Heart left ventricle (tissue), 16 donors: ENCODE data around the gene SLC22A7. TPM values are rescaled to one million over a fixed set of nuclear protein-coding genes. Genes with fewer than 3 reads are reported as not detected.

Source experiments
- ATAC-seq, 4 donors: fragments of 200-7000 bp; cut with Tn5 transposase; one replicate each; pipeline ENCODE4 v1.9.1; 2020 to 2022; ENCODE audit warnings: moderate library complexity in 4 of 4, mild to moderate bottlenecking in 3 of 4, moderate number of reproducible peaks in 1 of 4
- DNase-seq, 5 donors: peaks; one replicate each; pipeline ENCODE4 v3.0.0-alpha.2; 2020
- H3K27ac ChIP-seq, 12 donors: fragments of 200-600 bp; sonication (generic) in 4 of 12; one replicate each; pipeline versions ENCODE4 v1.5.0 to v1.8.0; 2016 to 2022; ENCODE audit warnings: mild to moderate bottlenecking in 2 of 12
- H3K27me3 ChIP-seq, 9 donors: fragments of 200-600 bp; sonication (generic) in 2 of 9; one replicate each; pipeline versions ENCODE4 v1.5.1 to v1.8.0; 2016 to 2022; ENCODE audit warnings: mild to moderate bottlenecking in 3 of 9
- H3K36me3 ChIP-seq, 9 donors: fragments of 200-600 bp; sonication (generic) in 2 of 9; one replicate each; pipeline versions ENCODE4 v1.5.0 to v1.8.0; 2018 to 2022; ENCODE audit warnings: mild to moderate bottlenecking in 2 of 9
- H3K4me1 ChIP-seq, 12 donors: fragments of 200-600 bp; sonication (generic) in 4 of 12; one replicate each; pipeline versions ENCODE4 v1.5.0 to v1.8.0; 2016 to 2022; ENCODE audit warnings: mild to moderate bottlenecking in 3 of 12
- H3K4me3 ChIP-seq, 12 donors: fragments of 200-600 bp; sonication (generic) in 4 of 12; one replicate each; pipeline versions ENCODE4 v1.5.0 to v1.8.0; 2017 to 2022; ENCODE audit warnings: mild to moderate bottlenecking in 9 of 12, moderate library complexity in 4 of 12
- H3K9me3 ChIP-seq, 12 donors: fragments of 200-600 bp; sonication (generic) in 4 of 12; one replicate each; pipeline versions ENCODE4 v1.5.0 to v1.8.0; 2016 to 2022; ENCODE audit warnings: mild to moderate bottlenecking in 1 of 12
- POLR2A ChIP-seq, 2 donors: fragments of 450-650 bp; IDR thresholded peaks; one replicate each; pipeline ENCODE4 v1.6.1; 2017; ENCODE audit warnings: antibody characterized with exemption in 2 of 2, mild to moderate bottlenecking in 2 of 2, moderate library complexity in 2 of 2
- WGBS, 4 donors: extraction: QIAGEN DNeasy Blood & Tissue Kit in 2 of 4; methylation state at CpG; one replicate each; pipeline versions ENCODE4 v1.1.5 to v1.1.7; 2013 to 2018; 5-methylcytosine and 5-hydroxymethylcytosine counted together
- intact Hi-C, 10 donors: fragments of 100-400 bp; cut with DNase I; formaldehyde crosslinking; loops; one replicate each; pipeline versions ENCODE4 v1.11.1 to v1.14.2; 2022
- polyA plus RNA-seq, 2 donors: library from polyadenylated mRNA; stranded (reverse); fragments of 200-250 nt; gene quantifications; one replicate each; pipeline ENCODE4 v1.2.3, GENCODE V29; 2013
- total RNA-seq, 9 donors: library from RNA; depleted of rRNA in 2 of 9; stranded (reverse); fragments of >200 nt in 2 of 9; fragmentation: NEBNext Ultra II Directional in 3 of 9; extraction: Animal tissue kit (Norgen Biotek cat#: 25700) in 3 of 9; gene quantifications; one replicate each; pipeline versions ENCODE4 v1.1.0 to v1.2.4, GENCODE V29; 2016 to 2023
- TF ChIP-seq, protein P1 (sequence below), 12 donors: fragments of 200-600 bp; sonication (generic) in 4 of 12; IDR thresholded peaks; one replicate each; pipeline versions ENCODE4 v1.5.0 to v1.8.0; 2018 to 2022; ENCODE audit warnings: antibody characterized with exemption in 12 of 12, mild to moderate bottlenecking in 5 of 12
- donor health status: ischemic (EF 13 %, LVEDD 7.1; RV severe dilation, severe dysfunction).
- donor health status: healthy with polysubstance abuse.
- donor health status: DM: no; HTN: yes; CAD: no.
- donor health status: DM: no; HTN: no; CAD: no.
- donor health status: ischemic (EF 25% LVEDD 6.9; RV normal size, moderate dysfunction).
- donor health status: ischemic (EF 25% LVEDD 5.7; RV mildly dilated, moderate dysfunction).
- donor health status: healthy.
- donor health status: DM: yes; HTN: yes; CAD: no.
- donor health status: ischemic (EF 35%, LVEDD 5.7; RV mildly dilated, moderate dysfunction).
- donor health status: nonischemic (EF 11% LVEDD 7.7; RV severe dilation, severe dysfunction).
- donor health status: DM: yes; HTN: yes; CAD: no.
- donor health status: PGD.
- donor health status: ischemic (EF 29% LVEDD 5.4; RV normal size, mild dysfunction).
- donor health status: nonischemic (EF 23%, LVEDD 6.1; RV moderate dilation, normal function).

Gene SLC22A7
- total and polyA plus RNA-seq, 11 donors, result 0.12 to 0.32 (median 0.16) TPM; not detected in 6

DNA sequence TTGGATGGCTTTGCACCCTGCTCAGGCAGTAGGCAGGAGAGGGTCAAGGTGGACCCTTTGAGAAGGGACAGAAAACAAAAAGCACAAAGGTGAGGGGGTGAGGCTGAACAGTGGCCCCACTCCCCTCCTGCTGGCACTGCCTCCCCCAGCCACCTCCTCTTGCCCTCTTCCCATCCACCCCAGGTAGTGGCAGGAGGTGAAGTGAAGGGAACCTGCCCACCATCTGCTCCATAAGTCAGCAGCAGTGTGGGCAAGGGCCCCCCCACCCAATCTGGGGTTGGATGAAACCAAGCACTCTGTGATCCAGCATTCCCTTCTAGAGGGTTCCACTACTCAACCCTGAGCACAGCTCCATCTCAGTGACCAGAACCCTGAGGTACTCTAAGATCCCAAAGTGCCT lies 26.1 kb upstream of the SLC22A7 start:
- intact Hi-C loops, result no loop called here
- DNase-seq (peak in 1 of 5 donors; percentile 14), ATAC-seq (no peak)
- H3K36me3 ChIP-seq, result no peaks in the 10 kb centered on the region
- TF ChIP-seq, protein P1, sequence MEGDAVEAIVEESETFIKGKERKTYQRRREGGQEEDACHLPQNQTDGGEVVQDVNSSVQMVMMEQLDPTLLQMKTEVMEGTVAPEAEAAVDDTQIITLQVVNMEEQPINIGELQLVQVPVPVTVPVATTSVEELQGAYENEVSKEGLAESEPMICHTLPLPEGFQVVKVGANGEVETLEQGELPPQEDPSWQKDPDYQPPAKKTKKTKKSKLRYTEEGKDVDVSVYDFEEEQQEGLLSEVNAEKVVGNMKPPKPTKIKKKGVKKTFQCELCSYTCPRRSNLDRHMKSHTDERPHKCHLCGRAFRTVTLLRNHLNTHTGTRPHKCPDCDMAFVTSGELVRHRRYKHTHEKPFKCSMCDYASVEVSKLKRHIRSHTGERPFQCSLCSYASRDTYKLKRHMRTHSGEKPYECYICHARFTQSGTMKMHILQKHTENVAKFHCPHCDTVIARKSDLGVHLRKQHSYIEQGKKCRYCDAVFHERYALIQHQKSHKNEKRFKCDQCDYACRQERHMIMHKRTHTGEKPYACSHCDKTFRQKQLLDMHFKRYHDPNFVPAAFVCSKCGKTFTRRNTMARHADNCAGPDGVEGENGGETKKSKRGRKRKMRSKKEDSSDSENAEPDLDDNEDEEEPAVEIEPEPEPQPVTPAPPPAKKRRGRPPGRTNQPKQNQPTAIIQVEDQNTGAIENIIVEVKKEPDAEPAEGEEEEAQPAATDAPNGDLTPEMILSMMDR (IDR thresholded peaks at IDR 0.05), result no peak
- TF ChIP-seq POLR2A (IDR thresholded peaks at IDR 0.05), result no peak
- H3K27me3 ChIP-seq, result peaks cover 0 to 49% (median 13%) of the 10 kb centered on the region in 9 donors
- no peak overlapping the region for H3K27ac ChIP-seq
- H3K9me3 ChIP-seq, result no peaks in the 10 kb centered on the region
- H3K4me1 ChIP-seq, result peaks cover 0 to 45% (median 28%) of the 10 kb centered on the region in 12 donors
- H3K4me3 ChIP-seq, result no peak overlapping the region

DNA sequence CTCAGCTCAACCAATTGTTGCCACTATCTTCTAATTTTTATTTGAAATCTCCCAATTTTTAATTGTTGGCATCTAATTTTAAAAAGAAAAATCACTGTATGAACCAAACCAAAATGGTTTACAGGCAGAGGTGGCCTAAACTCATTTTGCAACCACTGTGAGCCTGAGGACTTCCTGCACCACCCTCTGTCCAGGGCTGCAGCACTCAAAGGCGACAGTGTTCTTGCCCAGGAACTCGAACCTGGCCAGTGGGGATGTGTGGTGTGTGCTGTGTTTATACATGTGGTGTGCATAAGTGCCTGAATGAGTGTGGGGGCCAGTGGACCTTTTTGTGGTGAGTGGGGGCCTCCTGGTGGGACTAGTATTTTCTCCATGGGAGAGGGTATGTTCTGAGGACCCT lies 24.4 kb upstream of the SLC22A7 start:
- ATAC-seq, result no peak
- H3K27ac ChIP-seq, result no peak overlapping the region
- intact Hi-C loops, result no loop called here
- DNase-seq, result peak in 1 of 5 donors; percentile 17
- no peaks in the 10 kb centered on the region for H3K36me3 ChIP-seq
- WGBS, 4 donors, result 65 to 84% (median 69%) methylated on average over 2 of the region's 2 CpGs
- H3K4me3 ChIP-seq, result no peak overlapping the region
- peaks cover 0 to 29% (median 18%) of the 10 kb centered on the region in 12 donors for H3K4me1 ChIP-seq
- peaks cover 0 to 42% (median 13%) of the 10 kb centered on the region in 9 donors for H3K27me3 ChIP-seq
- H3K9me3 ChIP-seq, result no peaks in the 10 kb centered on the region
- TF ChIP-seq POLR2A (IDR thresholded peaks at IDR 0.05), result no peak
- TF ChIP-seq, protein P1 (IDR thresholded peaks at IDR 0.05), result no peak

DNA sequence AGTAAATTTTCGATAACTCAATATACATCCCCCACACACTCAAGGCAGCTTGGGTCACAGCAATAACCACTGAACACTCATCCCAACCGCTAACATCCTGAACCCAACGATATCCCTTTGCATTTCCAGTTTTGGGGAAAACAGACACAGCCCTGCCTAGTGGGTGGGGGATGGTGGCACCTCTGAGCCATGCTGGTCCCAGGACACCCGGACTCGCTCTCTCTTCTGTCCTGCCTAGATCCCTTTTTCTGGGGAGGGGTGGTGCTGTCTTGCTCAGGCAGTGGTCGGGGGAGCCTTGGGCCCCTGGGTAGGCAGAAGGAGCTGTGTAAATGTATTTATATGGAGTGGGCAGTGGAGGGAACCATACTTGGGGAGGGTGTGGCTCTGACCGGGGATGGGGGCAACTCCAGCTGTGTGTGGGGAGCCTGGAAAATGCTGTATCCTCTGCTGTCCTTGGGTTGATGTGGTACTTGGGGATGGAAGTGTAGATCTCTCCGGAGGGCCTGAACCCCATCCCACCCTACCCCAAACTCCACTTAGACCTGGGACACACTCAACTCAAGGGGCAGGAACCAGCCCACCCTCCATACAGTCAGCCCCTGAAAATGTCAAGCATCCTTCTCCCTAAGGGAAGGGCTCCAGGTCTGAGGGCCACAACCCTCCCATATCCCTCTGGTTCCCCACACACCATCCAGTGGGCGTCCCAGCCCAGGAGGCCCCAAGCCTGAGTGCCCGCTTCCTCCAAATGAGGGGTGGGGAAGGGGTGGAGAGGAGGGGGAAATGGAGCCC lies 23.7 kb upstream of the SLC22A7 start:
- ATAC-seq, result no peak
- intact Hi-C loops, result no loop called here
- TF ChIP-seq, protein P1 (IDR thresholded peaks at IDR 0.05), result no peak
- no peak for TF ChIP-seq POLR2A (IDR thresholded peaks at IDR 0.05)

DNA sequence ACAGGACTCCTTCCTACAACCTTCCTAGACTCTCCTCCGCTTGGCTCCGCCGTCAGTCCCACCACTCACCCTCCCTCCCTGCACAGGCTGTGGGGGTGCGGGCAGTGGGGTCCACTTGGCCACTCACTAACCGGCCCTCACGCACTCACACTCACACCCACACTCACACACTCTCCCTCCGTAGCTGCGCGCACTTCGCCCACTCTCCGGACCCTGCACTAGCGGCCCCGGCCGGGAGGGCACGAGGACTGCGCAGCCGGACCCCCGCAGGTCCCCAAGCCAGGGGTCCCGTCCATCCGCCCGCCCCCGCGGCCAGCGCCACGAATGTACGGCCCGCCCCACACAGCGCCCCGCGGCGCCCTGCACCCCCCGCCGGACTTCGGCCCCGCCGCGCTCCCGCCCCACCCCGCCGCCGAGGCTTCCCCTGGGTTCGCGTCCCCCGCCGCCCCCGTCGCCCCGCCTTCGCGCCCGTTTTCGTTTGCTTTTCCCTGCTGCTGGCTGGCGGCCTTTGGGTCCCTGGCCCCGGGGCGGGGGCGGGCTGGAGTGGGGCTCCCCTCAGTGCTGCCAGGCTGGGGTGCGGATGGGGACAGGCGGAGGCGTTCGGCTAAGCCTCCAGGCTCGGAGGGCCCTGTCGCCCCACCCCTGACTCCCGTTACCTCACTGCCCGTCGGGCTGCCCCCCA lies 23.0 kb upstream of the SLC22A7 start:
- ATAC-seq (peak in 1 of 4 donors; percentile 24), DNase-seq (peak in 1 of 5 donors; percentile 67)
- TF ChIP-seq, protein P1 (IDR thresholded peaks at IDR 0.05), result no peak
- no peak for TF ChIP-seq POLR2A (IDR thresholded peaks at IDR 0.05)
- intact Hi-C loops, result no loop called here
- Histone ChIP-seq H3K36me3 (no peaks in the 10 kb centered on the region), H3K9me3 (no peaks in the 10 kb centered on the region), H3K27me3 (peaks cover 0 to 33% (median 13%) of the 10 kb centered on the region in 9 donors), H3K27ac (no peak overlapping the region), H3K4me1 (peaks cover 0 to 15% (median 8%) of the 10 kb centered on the region in 12 donors), H3K4me3 (peak overlapping the region; percentile 22 to 55 (median 48))
- 5 to 20% (median 9%) methylated on average over 18 to 65 of the region's 65 CpGs for WGBS, 4 donors

More for the DNA sequence above, 23.7 kb upstream of the SLC22A7 start:
- Histone ChIP-seq H3K4me3 (peak overlapping the region in 2 of 12 donors; percentile 52 to 54), H3K4me1 (peaks cover 0 to 23% (median 13%) of the 10 kb centered on the region in 12 donors), H3K9me3 (no peaks in the 10 kb centered on the region), H3K36me3 (no peaks in the 10 kb centered on the region), H3K27ac (no peak overlapping the region), H3K27me3 (peaks cover 0 to 37% (median 13%) of the 10 kb centered on the region in 9 donors)
- 81 to 85% (median 82%) methylated on average over 9 to 10 of the region's 10 CpGs for WGBS, 4 donors
- DNase-seq, result peak in 1 of 5 donors; percentile 39
